ENCODE results near the gene INTS7.

GRCh38 chr1:211918843-211919414, 116.4 kb downstream of the INTS7 start:
- TF ChIP-seq EZH2 (IDR thresholded peaks at IDR 0.05) (no peak), POLR2AphosphoS5 (IDR thresholded peaks at IDR 0.05; ENCODE audit: borderline replicate concordance, low read depth, low read length) (no peak), FOXP2 (optimal IDR thresholded peaks at IDR 0.05; ENCODE audit: control extremely low read depth, extremely low read length, insufficient read depth) (no peak)
